ENCODE data around the gene VPS8. TPM values are rescaled to one million over a fixed set of nuclear protein-coding genes. Genes with fewer than 3 reads are reported as not detected.

VPS8 gene
- total and polyA plus RNA-seq, 2 of the 13 experiments (the other 11 are each of a cell fraction or from before 2014, with no cell fraction given): 14.2 to 35.1 TPM

- Histone ChIP-seq H3K9me3 (ENCODE audit: low read length) (no peaks in the 10 kb centered on the region), H3K4me2 (ENCODE audit: low read depth, low read length) (no peak overlapping the region), H3K27ac (ENCODE audit: extremely low read length, insufficient read depth, low read length) (no peak overlapping the region), H3K27me3 (ENCODE audit: control insufficient read depth in 1 of 2, insufficient read depth in 2 of 2, low read length in 2 of 2) (no peaks in the 10 kb centered on the region), H3K4me3 (replicated peaks in 1 of 3; ENCODE audit: insufficient read depth in 1 of 3, low read depth in 2 of 3, low read length in 3 of 3) (no peak overlapping the region), H2AFZ (ENCODE audit: low read length) (no peak overlapping the region), H3K36me3 (replicated peaks in 1 of 2; ENCODE audit: control insufficient read depth in 1 of 2, insufficient read depth in 2 of 2, low read length in 2 of 2) (no peaks in the 10 kb centered on the region), H3K4me1 (ENCODE audit: insufficient read depth, low read length) (peaks cover 8% of the 10 kb centered on the region; the same call in 1 of the 2 replicates), H4K20me1 (ENCODE audit: insufficient read depth, low read length) (no peaks in the 10 kb centered on the region), H3K79me2 (ENCODE audit: insufficient read depth, low read length) (no peaks in the 10 kb centered on the region), H3K9ac (ENCODE audit: insufficient read depth, low read depth, low read length) (no peak overlapping the region)
- TF ChIP-seq, protein P1, sequence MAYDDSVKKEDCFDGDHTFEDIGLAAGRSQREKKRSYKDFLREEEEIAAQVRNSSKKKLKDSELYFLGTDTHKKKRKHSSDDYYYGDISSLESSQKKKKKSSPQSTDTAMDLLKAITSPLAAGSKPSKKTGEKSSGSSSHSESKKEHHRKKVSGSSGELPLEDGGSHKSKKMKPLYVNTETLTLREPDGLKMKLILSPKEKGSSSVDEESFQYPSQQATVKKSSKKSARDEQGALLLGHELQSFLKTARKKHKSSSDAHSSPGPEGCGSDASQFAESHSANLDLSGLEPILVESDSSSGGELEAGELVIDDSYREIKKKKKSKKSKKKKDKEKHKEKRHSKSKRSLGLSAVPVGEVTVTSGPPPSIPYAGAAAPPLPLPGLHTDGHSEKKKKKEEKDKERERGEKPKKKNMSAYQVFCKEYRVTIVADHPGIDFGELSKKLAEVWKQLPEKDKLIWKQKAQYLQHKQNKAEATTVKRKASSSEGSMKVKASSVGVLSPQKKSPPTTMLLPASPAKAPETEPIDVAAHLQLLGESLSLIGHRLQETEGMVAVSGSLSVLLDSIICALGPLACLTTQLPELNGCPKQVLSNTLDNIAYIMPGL (CRISPR knock-in tag; IDR thresholded peaks at IDR 0.05; ENCODE audit: borderline replicate concordance in 1 of 2, low read depth in 1 of 2): no peak
- TF ChIP-seq SKIL (CRISPR knock-in tag; IDR thresholded peaks at IDR 0.05; ENCODE audit: borderline replicate concordance) (no peak), KLF12 (CRISPR knock-in tag; IDR thresholded peaks at IDR 0.05; ENCODE audit: borderline replicate concordance) (no peak), PAX8 (CRISPR knock-in tag; IDR thresholded peaks at IDR 0.05; ENCODE audit: borderline replicate concordance) (no peak)
- ChIA-PET CTCF (ENCODE audit: low intra/inter-chr PET ratio, low total read pairs) (no interaction called here), POLR2A (no interaction called here)
- intact Hi-C loops (cut with micrococcal nuclease; ENCODE audit: unreplicated experiment): no loop called here
- in situ Hi-C loops (cut with HindIII; ENCODE audit: extremely low pct_ligation_motif_present, low pct_unique_long_range_greater_than_20kb): no loop called here
- peak; percentile 53; the same call in 2 of the 3 replicates for ATAC-seq
- FAIRE-seq: no peak
- WGBS (ENCODE audit: low lambda C conversion rate): 83% methylated on average over 6 of the region's 6 CpGs
- no TSS peak for BruUV-seq (replicated peaks)
- no peak for DNase-seq (ENCODE audit: low spot score)
Measured at GRCh38 chr3:184910664-184911063, 98.7 kb downstream of the VPS8 start.

All from HepG2 (cell line).